ENCODE results near the gene SLC7A6OS.

SLC7A6OS gene

GRCh38 chr16:68249371-68249770 is 61.4 kb downstream of the SLC7A6OS start:
- DNase-seq = no peak
